ENCODE results near the gene SF3A2.

Gene SF3A2

GRCh38 chr19:2286402-2287140, 49.9 kb downstream of the SF3A2 start:
- no peak overlapping the region for H3K27ac ChIP-seq
- ChIA-PET CTCF (interaction anchor here (1.0 kb wide), 1 partner anchor 68 kb away, joined by 3 read pairs; no protein-coding TSS in a partner anchor), POLR2A (ENCODE audit: low non-redundant PET) (interaction anchor here (0.5 to 0.6 kb wide), 3 partner anchors 8 to 597 kb away, joined by 3 to 6 read pairs (median 5); no protein-coding TSS in a partner anchor)
- no peak for TF ChIP-seq CTCF (conservative IDR thresholded peaks at IDR 0.05; ENCODE audit: low read depth)
- DNase-seq (ENCODE audit: low spot score), result no peak

- no peak overlapping the region for H3K27ac ChIP-seq
- TF ChIP-seq CTCF (conservative IDR thresholded peaks at IDR 0.05; ENCODE audit: low read depth), result no peak
- POLR2A ChIA-PET (ENCODE audit: low non-redundant PET), result no interaction called here
- DNase-seq (ENCODE audit: low spot score), result no peak
- CTCF ChIA-PET, result interaction anchor here (0.7 kb wide), 1 partner anchor 28 kb away, joined by 3 read pairs; no protein-coding TSS in a partner anchor
Measured at GRCh38 chr19:2287585-2288337, 51.1 kb downstream of the SF3A2 start.

GRCh38 chr19:2288338-2288817, 51.8 kb downstream of the SF3A2 start:
- DNase-seq (ENCODE audit: low spot score), result no peak
- POLR2A ChIA-PET (ENCODE audit: low non-redundant PET), result no interaction called here
- TF ChIP-seq CTCF (conservative IDR thresholded peaks at IDR 0.05; ENCODE audit: low read depth), result no peak
- CTCF ChIA-PET, result no interaction called here
- H3K27ac ChIP-seq, result no peak overlapping the region

- ChIA-PET POLR2A (ENCODE audit: low non-redundant PET) (no interaction called here), CTCF (interaction anchor here (0.7 kb wide), 1 partner anchor 104 kb away, joined by 3 read pairs; no protein-coding TSS in a partner anchor)
- no peak for DNase-seq (ENCODE audit: low spot score)
- no peak overlapping the region for H3K27ac ChIP-seq
- TF ChIP-seq CTCF (conservative IDR thresholded peaks at IDR 0.05; ENCODE audit: low read depth), result no peak
Measured at GRCh38 chr19:2288818-2289713, 52.4 kb downstream of the SF3A2 start.

- TF ChIP-seq CTCF (conservative IDR thresholded peaks at IDR 0.05; ENCODE audit: low read depth), result no peak
- no peak overlapping the region for H3K27ac ChIP-seq
- ChIA-PET CTCF (no interaction called here), POLR2A (ENCODE audit: low non-redundant PET) (no interaction called here)
- DNase-seq (ENCODE audit: low spot score), result no peak
Measured at GRCh38 chr19:2289714-2290435, 53.3 kb downstream of the SF3A2 start.

Measured in RWPE1 (cell line).